SIG-M5 (cell line): ENCODE measurements around the gene CNTNAP2.
"Not testable (repeated sequence)": the region's sequence is repeated elsewhere in the genome, so short reads cannot be mapped to it uniquely, and the experiment has no call there.

ENCODE experiments used
- DNase-seq: peaks from one replicate; lab custom pipeline; 2025; lab: John Stamatoyannopoulos, UW

The CNTNAP2 gene

DNA sequence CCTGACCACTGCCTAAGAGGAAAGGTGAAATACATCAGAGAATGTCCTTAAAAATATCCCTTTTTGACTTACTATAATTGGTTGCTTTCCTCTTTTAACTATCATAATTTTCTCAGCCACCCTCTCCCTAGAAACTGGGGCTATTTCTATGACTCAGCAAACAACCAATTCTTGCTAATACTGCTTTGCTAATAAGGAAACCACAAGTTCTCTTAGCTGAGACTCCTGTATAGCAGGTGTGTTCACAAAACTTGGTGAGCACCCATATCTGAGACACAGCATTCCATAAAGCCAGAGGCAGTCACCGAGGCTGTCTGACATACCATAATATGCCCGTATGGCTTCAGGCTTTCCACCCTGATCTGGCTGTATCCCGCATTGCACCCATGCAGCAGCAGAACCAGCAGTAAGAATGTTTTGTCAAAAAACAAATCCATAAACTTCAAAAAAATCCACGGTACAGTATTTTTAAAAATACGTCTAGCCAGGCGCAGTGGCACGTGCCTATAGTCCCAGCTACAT, 2282.3 kb downstream of the CNTNAP2 start:
- no peak for DNase-seq

DNA sequence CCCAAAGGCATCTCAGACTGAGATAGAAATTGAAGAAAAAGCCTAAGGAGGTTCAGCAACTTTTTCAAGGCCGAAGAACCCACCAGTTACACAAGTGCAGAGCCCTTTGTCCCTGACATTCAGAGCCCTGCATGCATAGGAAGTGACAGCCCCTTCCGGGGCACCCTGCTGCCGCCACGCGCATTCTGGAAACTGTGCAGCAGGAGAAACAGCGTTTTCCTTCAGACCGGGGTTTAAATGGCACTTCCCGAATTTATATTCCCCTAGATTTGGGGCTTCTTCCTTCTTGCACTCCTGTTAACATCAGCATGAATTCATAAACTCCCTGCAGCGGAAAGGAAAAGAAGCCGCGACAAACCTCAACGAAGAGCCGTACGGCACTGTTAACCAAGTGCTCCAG, 2283.5 kb downstream of the CNTNAP2 start:
- DNase-seq: no peak

- no peak for DNase-seq
Measured at GRCh38 chr7:148402159-148402558, 2285.6 kb downstream of the CNTNAP2 start.

DNA sequence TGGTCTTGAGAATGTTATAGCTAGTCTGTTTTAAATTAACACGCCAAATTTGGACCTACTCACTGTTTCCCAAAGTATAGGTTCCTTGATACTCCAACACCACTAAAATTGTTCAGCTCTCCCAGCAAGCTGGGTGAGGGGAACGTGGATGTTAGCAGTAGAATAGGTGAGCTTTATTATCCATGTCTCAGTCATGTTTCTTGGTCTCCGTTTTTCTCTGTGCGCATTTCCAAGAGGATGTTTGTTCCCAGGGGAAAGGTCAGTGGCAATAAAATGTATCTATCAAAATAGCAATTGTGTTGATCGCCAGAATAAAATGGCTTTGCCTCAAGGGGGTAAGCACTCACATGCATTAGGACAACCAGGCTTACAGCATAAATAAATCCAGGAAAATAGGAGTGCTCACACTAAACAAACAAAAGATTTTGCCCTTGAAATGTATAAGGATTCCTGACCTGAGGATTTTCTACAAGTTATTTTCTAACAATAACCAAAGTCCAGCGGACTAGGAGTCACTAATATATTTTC, 2286.9 kb downstream of the CNTNAP2 start:
- DNase-seq: no peak

DNA sequence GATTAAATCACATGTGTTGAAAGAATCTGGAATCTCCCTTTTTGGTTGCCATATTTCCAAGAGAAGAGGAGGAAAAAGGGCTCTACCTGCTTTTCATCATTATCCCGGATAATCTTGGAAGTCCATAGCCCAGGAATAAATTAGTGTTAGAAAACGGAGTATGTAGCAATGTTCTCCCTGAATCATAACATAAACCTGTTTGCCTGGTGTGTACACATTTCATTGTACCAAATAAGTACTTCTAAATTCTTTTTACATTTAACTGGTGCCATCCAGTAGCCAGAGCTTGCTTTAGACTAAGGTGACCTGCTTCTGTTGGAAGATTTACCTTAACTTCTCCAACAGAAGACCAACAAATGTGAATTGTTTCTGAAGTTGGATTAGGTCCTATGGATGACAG, 2291.7 kb downstream of the CNTNAP2 start:
- no peak for DNase-seq

DNA sequence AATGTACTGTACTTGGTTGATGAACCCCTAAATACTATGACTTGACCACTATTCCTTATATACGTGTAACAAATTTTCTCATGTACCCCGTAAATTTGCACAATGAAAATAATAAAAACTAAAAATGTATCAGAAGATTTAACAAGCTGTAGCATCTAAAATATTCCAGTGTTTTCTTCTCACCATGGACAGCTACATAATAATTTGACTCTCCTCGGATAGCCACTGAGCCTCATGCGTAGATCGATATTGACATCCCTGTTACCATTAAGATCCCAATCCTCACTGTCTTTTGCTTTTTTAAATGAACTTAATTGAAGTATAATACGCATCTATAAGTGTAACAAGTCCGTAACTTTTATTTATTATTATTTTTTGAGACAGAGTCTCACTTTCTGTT, 2294.3 kb downstream of the CNTNAP2 start:
- no peak for DNase-seq

- DNase-seq: no peak
Measured at GRCh38 chr7:148412691-148413090, 2296.1 kb downstream of the CNTNAP2 start.

GRCh38 chr7:148419856-148420832, 2303.5 kb downstream of the CNTNAP2 start:
- DNase-seq: no peak

DNA sequence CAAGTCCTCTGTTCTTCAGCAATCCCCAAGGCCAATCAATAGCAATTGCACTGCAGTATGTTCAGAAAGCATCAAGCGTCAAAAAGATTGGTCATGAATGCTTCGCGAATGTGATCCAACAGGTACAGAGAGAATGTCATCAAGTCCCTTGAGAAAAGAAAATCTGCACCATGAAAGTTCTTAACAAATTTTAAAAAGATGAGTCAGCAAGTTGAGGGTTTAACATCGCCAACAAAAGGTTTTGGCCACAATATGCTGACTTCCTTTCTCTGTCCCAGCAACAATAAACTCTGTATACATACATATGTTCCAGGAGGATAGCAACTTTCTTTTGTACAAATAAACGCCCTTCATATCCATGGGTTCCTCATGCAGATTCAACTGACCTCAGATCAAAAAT, 2305.4 kb downstream of the CNTNAP2 start:
- no peak for DNase-seq

DNA sequence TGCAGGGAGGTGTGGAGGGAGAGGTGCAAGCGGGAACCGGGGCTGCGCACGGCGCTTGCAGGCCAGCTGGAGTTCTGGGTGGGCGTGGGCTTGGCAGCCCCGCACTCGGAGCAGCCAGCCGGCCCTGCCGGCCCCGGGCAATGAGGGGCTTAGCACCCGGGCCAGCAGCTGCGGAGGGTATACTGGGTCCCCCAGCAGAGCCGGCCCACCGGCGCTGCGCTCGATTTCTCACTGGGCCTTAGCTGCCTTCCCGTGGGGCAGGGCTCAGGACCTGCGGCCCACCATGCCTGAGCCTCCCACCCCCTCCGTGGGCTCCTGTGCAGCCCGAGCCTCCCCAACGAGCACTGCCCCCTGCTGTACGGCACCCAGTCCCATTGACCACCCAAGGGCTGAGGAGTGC, 2309.8 kb downstream of the CNTNAP2 start:
- DNase-seq: not testable (repeated sequence)

DNA sequence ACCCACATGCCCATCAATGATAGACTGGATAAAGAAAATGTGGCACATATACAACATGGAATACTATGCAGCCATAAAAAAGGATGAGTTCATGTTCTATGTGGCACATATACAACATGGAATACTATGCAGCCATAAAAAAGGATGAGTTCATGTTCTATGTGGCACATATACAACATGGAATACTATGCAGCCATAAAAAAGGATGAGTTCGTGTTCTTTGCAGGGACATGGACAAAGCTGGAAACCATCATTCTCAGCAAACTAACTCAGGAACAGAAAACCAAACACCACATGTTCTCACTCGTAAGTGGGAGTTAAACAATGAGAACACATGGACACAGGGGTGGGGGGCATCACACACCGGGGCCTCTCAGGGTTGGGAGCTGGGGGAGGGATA, 2314.1 kb downstream of the CNTNAP2 start:
- DNase-seq: not testable (repeated sequence)

DNA sequence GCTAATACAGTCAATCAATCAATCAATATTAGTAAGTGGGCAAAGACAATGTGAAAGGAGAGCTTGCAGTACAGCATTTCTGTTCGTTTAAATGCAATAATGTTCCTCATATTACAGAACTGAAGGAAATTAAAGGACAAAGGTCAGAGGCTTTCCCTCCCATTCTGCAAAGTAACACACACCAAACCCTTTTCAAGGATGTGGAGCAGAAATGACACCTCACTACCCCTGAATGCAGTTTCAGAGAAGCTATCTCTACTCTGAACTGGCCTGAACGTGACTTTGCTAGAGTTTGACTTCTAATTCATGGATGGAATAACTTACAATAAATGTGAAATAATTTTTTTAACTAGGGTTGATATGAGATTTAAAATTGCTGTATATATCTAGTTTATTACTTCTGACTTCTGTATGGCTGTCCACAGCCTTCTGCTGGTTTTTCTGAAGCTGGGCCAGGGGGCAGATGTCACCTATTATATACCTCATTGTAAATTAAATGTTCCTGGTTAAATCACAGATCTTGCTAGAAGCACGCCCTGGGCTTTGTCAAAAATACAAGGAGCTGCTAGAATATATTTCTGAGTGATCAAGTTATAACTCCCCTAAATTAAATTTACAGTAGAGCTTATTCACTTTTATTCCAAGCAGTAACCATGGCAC, 2317.1 kb downstream of the CNTNAP2 start:
- DNase-seq: no peak

- no peak for DNase-seq
Measured at GRCh38 chr7:148434181-148434757, 2317.7 kb downstream of the CNTNAP2 start.

GRCh38 chr7:148434887-148435286, 2318.3 kb downstream of the CNTNAP2 start:
- no peak for DNase-seq

DNA sequence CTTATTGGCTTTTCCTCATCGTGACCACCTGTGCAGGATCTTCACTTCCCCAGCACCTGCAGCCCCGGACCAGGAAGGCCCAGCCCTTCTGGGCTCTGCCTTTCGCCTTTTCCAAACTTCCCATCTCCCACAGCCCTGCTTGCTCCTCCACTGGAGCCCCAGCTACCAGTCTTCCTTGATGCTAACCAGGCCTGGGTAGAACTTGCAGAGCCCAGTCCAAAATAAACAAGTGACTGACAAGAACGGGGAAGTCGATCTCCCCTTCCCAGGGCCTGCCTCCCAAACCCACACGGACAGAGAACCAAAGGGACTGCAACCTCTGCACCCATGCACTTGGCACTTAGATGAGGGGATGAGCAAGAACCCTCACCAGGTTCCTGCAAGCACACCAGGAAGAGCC, 2319.1 kb downstream of the CNTNAP2 start:
- no peak for DNase-seq

DNA sequence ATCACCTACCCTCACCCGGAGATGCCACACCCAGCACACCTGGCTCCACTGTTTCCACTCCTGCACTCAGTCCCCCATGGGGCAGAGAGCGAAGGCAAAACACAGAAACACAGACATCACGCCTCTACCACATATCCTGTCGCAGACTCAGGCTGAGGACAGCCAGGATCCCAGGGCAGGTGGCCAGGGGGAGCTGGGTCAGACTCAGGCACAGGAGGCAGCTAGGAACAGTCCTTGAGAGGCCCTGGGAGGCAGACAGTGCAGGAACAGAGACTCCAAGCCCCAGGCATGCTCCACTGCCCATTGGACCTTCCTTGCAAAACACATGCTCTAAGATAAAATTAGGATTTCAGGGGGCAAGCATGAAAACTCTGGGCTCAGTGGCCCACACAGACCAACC, 2319.5 kb downstream of the CNTNAP2 start:
- DNase-seq: no peak

- DNase-seq: no peak
Measured at GRCh38 chr7:148436571-148436970, 2320.0 kb downstream of the CNTNAP2 start.

GRCh38 chr7:148437043-148437442, 2320.4 kb downstream of the CNTNAP2 start:
- no peak for DNase-seq

DNA sequence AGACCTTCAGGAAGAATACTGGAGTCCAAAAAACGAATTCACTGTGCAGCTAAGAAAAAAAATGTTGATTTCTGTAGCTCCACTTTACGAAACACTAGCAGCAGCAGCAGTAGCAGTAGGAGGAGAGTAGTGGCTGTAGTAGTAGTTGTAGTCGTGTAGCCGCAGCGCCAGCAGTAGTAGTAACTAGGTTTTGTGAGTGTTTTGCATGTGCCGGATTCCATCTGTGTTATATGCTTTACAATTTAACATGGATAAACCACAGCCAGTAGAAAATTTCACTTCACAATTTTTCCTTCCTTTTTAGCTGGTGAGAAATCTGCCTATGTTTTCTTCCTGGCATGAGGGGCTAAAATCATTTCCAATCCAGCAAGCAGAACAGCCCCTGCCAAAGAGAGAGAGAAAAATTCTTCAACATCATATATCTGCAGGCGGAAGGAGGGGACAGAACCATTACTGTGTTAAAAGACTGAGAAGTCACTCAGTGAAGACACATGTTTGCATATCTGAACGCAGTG, 2325.6 kb downstream of the CNTNAP2 start:
- DNase-seq: no peak

GRCh38 chr7:148442933-148443332, 2326.3 kb downstream of the CNTNAP2 start:
- DNase-seq: no peak

DNA sequence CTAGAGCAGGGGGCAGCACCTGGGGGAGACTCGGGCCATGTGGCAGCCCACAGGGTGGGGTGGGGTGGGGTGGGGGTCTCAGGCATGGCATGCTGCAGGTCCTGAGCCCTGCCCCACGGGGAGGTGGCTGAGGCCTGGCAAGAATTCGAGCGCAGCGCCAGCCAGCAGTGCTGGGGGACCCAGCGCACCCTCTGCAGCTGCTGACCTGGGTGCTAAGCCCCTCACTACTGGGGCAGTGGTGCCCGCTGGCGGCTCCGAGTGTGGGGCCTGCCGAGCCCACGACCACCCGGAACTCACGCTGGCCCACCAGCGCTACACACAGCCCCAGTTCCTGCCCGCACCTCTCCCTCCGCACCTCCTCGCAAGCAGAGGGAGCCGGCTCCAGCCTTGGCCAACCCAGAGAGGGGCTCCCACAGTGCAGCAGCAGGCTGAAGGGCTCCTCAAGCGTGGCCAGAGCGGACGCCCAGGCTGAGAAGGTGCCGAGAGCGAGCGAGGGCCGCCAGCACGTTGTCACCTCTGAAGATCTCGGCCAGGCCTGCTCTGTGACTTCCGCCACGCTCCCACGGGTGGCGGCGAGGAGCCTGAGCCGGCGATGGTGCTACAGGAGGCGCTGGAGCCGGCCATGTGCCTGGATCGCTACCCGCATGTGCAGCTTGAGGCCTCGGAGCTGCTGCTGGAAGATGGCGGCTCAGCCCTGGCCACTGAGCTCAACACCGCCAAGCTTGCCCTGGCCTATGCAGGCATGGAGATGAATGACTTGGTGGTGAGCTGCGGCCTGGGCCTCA, 2328.9 kb downstream of the CNTNAP2 start:
- DNase-seq: no peak
